GM19239 (cell line): ENCODE data around the gene TUBG1.

ENCODE experiments used
- DNase-seq: peaks from one replicate; pipeline ENCODE4 v3.0.0; 2011; ENCODE audit warnings: low spot score; ENCODE audit not compliant: insufficient read length
- FAIRE-seq: peaks from 2 replicates; lab custom pipeline; 2011; peaks lifted over from hg19 to GRCh38; lab: Jason Lieb, UNC

Gene TUBG1

DNA sequence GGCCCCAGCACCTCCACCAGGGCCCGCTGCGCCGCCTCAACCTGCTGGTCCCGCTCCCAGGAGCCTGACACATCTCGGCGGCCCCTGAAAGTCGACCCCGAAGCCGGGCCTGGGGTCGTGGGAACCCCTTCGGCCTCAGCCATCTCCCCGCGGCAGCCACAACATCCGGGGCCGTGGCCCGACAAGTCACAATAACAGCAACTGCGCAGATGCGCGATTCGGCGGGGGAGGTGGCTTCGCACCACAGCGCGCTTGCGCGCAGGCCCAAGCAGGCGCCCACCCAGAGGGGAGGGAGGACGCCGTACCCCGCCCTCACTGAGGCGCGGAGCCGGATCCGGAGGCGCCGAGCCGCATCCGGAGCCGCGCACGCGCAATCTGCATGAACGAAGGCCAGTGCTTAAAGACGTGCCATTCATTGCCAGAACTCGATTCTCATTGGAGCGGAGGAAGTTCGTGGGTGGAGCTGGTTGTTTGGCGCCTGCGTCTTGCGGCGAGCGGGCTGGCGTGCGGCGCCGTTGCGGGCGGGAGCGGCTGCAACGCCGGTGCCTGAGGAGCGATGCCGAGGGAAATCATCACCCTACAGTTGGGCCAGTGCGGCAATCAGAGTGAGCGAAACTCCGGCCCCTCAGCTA lies at the start of gene TUBG1, which contains the start of gene RETREG3:
Gene TUBG1, plus strand, starts transcription at position 502 of the 632 bp plus-strand sequence. Its CDS starts 55 bp downstream, at position 557.
Gene RETREG3, minus strand, starts transcription at position 193 of the 632 bp plus-strand sequence. Its CDS starts 50 bp downstream, at position 143.
- FAIRE-seq (peak; percentile 98), DNase-seq (peak; percentile 89)

GRCh38 chr17:42560246-42560645 lies 49.2 kb upstream of the TUBG1 start:
- no peak for FAIRE-seq

GRCh38 chr17:42561897-42562387 lies 47.5 kb upstream of the TUBG1 start, which contains the start of gene COASY:
TSS of gene COASY (plus strand) at chr17:42562148. CDS start at chr17:42562623, 475 bp downstream.
- FAIRE-seq: peak; percentile 98
- DNase-seq: peak; percentile 97

More at GRCh38 chr17:42560246-42560645, 49.2 kb upstream of the TUBG1 start:
- DNase-seq: no peak

DNA sequence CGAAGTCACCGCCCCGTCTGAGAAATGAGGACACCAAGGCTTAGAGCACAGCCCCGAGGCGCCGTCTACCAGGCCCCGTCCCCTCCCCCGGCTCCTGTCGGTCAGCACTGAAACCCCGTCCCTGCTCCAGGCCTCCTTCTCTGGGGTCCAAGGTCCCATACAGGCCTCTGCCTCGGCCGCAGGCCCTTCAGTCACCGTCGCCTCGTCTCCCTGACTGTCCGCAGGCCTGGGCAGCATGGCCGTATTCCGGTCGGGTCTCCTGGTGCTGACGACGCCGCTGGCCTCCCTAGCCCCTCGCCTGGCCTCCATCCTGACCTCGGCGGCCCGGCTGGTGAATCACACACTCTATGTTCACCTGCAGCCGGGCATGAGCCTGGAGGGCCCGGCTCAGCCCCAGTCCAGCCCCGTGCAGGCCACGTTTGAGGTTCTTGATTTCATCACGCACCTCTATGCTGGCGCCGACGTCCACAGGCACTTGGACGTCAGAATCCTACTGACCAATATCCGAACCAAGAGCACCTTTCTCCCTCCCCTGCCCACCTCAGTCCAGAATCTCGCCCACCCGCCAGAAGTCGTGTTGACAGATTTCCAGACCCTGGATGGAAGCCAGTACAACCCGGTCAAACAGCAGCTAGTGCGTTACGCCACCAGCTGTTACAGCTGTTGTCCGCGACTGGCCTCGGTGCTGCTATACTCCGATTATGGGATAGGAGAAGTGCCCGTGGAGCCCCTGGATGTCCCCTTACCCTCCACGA lies 46.9 kb upstream of the TUBG1 start:
- no peak for FAIRE-seq
- no peak for DNase-seq

- DNase-seq (no peak), FAIRE-seq (no peak)
Measured at GRCh38 chr17:42563143-42563509, 46.4 kb upstream of the TUBG1 start.

GRCh38 chr17:42563543-42563942 lies 45.9 kb upstream of the TUBG1 start:
- DNase-seq (no peak), FAIRE-seq (no peak)

DNA sequence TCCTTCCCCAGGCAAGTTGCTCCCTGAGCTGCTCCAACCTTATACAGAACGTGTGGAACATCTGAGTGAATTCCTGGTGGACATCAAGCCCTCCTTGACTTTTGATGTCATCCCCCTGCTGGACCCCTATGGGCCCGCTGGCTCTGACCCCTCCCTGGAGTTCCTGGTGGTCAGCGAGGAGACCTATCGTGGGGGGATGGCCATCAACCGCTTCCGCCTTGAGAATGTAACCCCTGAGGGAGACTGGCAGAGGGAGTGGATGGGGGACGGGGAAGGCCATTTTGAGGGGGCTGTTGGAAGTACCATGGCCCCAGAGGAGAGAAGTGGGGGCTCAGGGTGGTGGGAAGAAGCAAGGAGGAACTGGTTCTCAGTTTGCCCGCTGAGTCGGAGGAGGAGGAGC lies 45.5 kb upstream of the TUBG1 start:
- FAIRE-seq (no peak), DNase-seq (no peak)

GRCh38 chr17:42564815-42565522 lies 44.5 kb upstream of the TUBG1 start:
- no peak for FAIRE-seq
- no peak for DNase-seq

- FAIRE-seq (no peak), DNase-seq (no peak)
Measured at GRCh38 chr17:42565523-42566214, 43.8 kb upstream of the TUBG1 start.

- no peak for DNase-seq
- FAIRE-seq: no peak
Measured at GRCh38 chr17:42566215-42566882, 43.1 kb upstream of the TUBG1 start.

GRCh38 chr17:42566883-42567573 lies 42.5 kb upstream of the TUBG1 start, which contains the start of gene MLX:
TSS of gene MLX (plus strand) at chr17:42567100. CDS start at chr17:42567125, 25 bp downstream.
- peak; percentile 80 for FAIRE-seq
- DNase-seq: peak; percentile 98

GRCh38 chr17:42568341-42569111 lies 41.0 kb upstream of the TUBG1 start:
- no peak for DNase-seq
- no peak for FAIRE-seq

DNA sequence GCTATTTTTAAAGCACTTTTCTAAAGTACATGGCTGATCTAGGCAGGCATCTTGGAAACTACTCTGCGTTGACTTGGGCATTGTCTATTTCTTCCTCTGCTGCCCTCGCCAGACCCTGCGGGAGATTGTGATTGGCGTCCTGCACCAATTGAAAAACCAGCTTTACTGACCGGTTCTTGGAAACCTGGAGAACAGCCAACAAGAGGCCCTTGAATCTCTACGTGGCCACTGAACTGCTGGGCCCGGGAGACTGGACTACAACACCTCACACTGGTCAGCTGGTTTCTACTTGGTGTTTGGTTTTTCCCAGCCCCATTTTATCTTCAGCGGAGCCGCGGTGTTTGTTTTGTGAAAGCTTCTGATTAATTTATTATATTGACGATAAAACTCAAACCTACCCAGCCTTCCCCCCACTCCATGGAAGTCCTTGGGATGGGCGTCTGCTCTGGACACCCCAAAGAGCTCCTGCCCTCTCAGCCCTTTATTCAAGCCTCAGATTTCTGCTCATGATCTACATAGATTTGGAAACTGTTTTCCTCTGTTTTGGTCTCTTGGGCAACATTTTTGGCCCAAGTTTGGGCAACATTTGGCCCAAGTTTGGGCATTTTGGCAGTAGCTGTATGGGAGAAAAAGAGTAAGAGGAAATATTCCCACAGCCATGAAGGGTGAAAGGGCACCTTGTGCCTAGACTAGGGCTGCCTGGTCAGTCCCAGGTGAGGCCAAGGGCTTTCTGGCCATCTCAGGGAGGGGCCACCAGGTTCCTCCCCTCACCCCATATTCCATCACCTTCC lies 37.9 kb upstream of the TUBG1 start:
- FAIRE-seq (no peak), DNase-seq (no peak)

- FAIRE-seq (no peak), DNase-seq (no peak)
Measured at GRCh38 chr17:42573095-42573494, 36.4 kb upstream of the TUBG1 start.

DNA sequence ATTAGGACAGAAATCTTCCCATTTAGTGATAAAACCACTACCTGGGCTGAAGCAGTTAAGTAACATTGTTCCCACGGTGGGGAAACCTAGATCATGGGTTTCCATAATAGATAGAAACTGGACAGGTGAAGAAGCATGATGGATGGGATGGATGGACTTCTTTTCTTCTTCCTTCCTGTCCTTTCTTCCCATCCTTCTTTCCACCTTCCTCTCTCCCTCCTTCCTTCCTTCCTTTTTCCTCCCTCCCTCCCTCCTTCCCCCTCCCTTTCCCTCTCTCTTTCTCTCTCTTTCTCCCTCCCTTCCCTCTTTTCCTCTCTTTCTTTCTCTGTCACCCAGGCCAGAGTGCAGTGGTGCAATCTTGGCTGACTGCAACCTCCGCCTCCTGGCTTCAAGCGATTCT lies 35.0 kb upstream of the TUBG1 start:
- no peak for FAIRE-seq

GRCh38 chr17:42577140-42577531 lies 32.3 kb upstream of the TUBG1 start:
- DNase-seq: no peak
- peak; percentile 21 for FAIRE-seq

More for the DNA sequence above, 35.0 kb upstream of the TUBG1 start:
- no peak for DNase-seq

GRCh38 chr17:42577532-42578281 lies 31.8 kb upstream of the TUBG1 start, which contains the start of gene PSMC3IP:
TSS of gene PSMC3IP (minus strand) at chr17:42577729. CDS start at chr17:42577686, 43 bp downstream.
- peak; percentile 90 for DNase-seq
- peak; percentile 89 for FAIRE-seq
